HS-5 (cell line): ENCODE results near the gene ZNF391.
"Not testable (repeated sequence)": the region's sequence is repeated elsewhere in the genome, so short reads cannot be mapped to it uniquely, and the experiment has no call there.

ENCODE experiments used
- DNase-seq: peaks from one replicate; pipeline ENCODE4 v3.0.0-alpha.2; 2012; ENCODE audit warnings: low read depth

The ZNF391 gene

DNA sequence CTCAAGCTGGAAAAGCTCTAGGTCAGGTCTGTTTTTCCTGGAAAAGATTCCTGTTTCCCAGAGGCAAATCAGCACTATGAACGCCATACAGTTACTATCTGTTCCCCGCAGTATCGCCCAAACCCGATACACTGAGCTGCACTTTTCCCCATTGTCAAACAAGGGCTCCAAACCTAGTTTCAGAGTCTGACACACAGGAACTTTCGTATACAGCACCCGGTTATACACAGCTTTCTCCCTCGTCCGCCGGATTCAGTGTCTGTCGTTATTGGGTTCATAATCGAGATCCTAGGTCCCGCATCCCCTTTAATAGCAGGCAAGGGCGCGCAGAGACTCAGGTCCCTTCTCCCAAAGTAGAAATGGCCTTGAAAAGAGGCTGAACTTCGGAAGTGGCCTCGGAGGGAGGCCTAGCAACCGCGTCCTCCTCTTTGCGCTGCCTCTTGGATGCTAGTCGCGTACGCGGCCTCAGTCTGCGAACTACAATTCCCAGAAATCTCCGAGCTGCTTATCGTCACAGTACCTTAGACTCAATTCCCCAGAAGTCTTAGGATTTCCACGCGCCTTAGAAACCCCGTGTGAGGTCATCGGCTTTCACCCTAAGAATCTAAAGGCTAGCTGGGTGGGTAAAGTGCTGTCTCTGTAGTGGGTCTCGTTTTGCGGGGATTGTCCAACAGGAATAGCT lies 34.2 kb downstream of the ZNF391 start:
- no peak for DNase-seq

- not testable (repeated sequence) for DNase-seq
These were observed 36.3 kb downstream of the ZNF391 start for GRCh38 chr6:27424851-27425250.

GRCh38 chr6:27426045-27426620 lies 37.6 kb downstream of the ZNF391 start:
- no peak for DNase-seq

DNA sequence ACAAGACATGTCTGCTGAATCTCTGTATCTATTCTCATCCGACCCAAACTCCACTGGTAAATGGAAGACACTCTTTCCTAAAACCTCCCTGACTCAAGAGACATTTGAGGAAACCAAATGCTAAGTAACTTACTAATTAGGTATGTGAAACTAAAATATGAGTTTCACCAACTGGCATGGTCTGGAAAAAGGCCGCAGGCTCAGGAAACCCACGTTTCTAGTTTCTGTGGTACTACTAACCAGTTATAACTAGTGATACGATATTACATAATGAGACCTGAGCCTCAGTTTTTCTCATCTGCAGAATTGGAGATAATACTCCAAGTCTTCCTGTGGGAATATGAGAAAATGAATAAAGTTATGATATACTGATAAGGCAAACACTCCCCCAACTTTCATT lies 39.9 kb downstream of the ZNF391 start:
- DNase-seq: no peak

DNA sequence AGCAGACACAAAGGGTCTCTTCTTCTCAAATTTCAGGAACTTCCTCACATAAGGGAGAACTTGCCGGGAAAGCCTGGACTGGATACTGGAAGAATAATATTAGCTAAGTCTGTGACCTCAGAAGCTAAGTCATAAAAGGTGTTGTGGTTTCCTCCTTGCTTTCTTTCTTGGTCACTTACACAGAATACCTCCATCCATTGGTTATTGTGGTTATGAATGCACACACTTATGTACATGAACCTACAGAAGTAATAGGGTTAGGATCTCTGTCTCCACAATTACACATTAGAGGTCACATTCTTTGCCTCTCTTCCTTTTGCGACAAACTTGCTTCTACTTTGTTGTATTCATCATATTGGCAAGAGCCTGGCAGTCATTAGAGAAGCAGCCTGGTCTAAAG lies 40.4 kb downstream of the ZNF391 start:
- DNase-seq: no peak

DNA sequence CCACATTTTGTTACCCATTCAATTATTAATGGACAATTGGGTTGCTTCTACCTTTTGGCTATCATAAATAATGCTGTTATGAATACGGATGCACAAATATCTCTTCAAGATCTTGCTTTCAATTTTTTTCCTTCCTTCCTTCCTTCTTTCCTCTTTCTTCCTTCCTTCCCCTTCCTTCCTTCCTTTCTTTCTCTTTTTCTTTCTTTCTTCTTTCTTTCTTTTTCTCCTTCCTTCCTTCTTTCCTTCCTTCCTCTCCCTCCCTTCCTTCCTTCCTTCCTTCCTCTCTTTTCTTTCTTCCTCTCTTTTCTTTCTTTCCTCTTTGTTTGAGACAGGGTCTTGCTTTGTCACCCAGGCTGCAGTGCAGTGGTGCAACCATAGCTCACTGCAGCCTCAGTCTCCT lies 45.2 kb downstream of the ZNF391 start:
- no peak for DNase-seq

GRCh38 chr6:27439371-27439770 lies 50.8 kb downstream of the ZNF391 start:
- no peak for DNase-seq

DNA sequence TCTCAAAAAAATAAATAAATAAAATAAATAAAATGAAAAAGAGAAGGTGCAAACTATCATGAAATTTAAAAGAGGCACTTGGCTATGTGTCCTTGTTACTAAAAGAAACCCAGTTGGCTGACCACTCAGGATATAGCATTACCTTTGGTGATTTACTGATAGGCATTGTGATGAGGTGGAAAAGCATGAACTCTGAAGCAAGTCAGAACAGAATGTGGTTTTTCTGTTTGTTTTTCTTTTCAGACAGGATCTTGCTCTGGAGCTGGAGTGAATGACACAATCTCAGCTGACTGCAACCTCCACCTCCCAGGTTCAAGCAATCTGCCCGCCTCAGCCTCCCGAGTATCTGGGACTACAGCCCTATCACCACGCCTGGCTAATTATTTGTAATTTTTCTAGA lies 52.4 kb downstream of the ZNF391 start:
- DNase-seq: no peak

GRCh38 chr6:27442932-27443331 lies 54.4 kb downstream of the ZNF391 start:
- DNase-seq: no peak

- DNase-seq: no peak
These were observed 59.9 kb downstream of the ZNF391 start for GRCh38 chr6:27448456-27448855.

- no peak for DNase-seq
These were observed 63.3 kb downstream of the ZNF391 start for GRCh38 chr6:27451660-27452390.

DNA sequence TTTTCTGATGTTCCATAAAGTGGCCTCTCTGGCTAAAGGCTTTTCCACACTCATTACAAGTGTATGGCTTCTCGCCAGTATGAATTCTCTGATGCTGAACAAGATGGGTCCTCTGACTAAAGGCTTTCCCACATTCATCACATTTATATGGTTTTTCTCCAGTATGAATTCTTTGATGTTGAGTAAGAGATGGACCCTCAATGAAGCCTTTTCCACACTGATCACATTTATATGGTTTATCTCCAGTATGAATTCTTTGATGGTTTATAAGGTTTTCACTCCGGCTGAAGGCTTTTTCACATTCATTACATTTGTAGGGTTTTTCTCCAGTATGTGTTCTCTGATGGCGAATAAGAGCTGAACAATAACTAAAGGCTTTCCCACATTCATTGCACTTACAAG lies 63.9 kb downstream of the ZNF391 start:
- no peak for DNase-seq
